ENCODE results near the gene PRIM1. TPM values are rescaled to one million over a fixed set of nuclear protein-coding genes. Genes with fewer than 3 reads are reported as not detected.
"Not testable (repeated sequence)": the region's sequence is repeated elsewhere in the genome, so short reads cannot be mapped to it uniquely, and the experiment has no call there.

The PRIM1 gene
- total RNA-seq, 2 donors from 2014 or later: 6.5 to 18.6 TPM

DNA sequence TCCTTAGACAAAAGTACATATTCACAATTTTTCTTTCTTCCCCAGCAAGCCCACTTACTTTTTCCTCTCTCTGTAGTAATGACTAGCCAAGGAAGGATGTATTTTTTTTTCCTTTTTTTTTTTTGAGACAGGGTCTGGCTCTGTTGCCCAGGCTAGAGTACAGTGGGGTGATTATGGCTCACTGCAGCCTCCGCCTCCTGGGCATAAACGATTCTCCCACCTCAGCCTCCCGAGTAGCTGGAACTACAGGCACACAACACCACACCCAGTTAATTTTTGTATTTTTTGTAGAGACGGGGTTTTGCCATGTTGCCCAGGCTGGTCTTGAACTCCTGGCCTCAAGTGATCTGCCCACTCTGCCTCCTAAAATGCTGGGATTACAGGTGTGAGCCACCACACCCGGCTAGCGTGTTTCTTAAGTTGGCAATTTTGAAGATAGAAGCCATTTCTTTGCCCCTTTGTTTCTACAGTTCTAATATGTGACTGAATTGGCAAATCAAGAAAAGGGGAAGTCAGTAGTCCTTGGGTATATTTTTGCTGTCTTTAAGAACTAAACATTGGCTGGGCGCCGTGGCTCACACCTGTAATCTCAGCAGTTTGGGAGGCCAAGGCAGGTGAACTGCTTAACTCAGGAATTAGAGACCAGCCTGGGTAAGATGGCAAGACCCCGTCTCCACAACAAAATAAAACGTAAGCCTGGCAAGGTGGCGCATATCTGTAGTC lies 23.8 kb downstream of the PRIM1 start:
- H3K36me3 ChIP-seq: peaks cover 6% of the 10 kb centered on the region
- no peak overlapping the region for H3K27ac ChIP-seq
- no peak for DNase-seq
- intact Hi-C loops (cut with DNase I): loop anchor here (10.0 kb wide), 1 partner anchor 83 kb away; the partner anchor contains the start of gene ATP5F1B
- no peak overlapping the region for H3K9ac ChIP-seq (ENCODE audit: low read depth in 2 of 2, low read length in 2 of 2)
- H3K27me3 ChIP-seq: no peaks in the 10 kb centered on the region
- no peaks in the 10 kb centered on the region for H3K4me1 ChIP-seq
- TF ChIP-seq, protein P1, sequence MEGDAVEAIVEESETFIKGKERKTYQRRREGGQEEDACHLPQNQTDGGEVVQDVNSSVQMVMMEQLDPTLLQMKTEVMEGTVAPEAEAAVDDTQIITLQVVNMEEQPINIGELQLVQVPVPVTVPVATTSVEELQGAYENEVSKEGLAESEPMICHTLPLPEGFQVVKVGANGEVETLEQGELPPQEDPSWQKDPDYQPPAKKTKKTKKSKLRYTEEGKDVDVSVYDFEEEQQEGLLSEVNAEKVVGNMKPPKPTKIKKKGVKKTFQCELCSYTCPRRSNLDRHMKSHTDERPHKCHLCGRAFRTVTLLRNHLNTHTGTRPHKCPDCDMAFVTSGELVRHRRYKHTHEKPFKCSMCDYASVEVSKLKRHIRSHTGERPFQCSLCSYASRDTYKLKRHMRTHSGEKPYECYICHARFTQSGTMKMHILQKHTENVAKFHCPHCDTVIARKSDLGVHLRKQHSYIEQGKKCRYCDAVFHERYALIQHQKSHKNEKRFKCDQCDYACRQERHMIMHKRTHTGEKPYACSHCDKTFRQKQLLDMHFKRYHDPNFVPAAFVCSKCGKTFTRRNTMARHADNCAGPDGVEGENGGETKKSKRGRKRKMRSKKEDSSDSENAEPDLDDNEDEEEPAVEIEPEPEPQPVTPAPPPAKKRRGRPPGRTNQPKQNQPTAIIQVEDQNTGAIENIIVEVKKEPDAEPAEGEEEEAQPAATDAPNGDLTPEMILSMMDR (IDR thresholded peaks at IDR 0.05): no peak
- H3K9me3 ChIP-seq: no peaks in the 10 kb centered on the region
- H3K4me3 ChIP-seq: no peak overlapping the region

DNA sequence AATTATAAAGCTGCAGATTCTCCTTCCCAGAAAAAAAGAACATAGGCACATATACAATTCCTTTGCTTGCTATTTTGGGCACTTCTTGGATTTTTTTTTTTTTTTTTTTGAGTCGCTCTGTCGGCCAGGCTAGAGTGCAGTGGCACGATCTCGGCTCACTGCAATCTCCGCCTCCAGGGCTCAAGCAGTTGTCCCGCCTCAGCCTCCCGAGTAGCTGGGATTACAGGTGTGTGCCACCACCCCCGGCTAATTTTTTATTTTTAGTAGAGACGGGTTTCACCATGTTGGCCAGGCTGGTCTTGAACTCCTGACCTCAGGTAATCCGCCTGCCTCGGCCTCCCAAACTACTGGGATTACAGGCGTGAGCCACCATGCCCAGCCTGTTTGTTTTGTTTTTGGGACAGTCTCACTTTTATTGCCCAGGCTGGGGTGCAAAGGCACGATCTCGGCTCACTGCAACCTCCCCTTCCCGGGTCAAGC lies 25.9 kb downstream of the PRIM1 start:
- not testable (repeated sequence) for H3K4me3 ChIP-seq, H3K9me3 ChIP-seq, H3K27me3 ChIP-seq, DNase-seq, H3K36me3 ChIP-seq
- H3K9ac ChIP-seq (ENCODE audit: low read depth in 2 of 2, low read length in 2 of 2): peak overlapping the region in 1 of 2 donors; percentile 8
- H3K27ac ChIP-seq: peak overlapping the region; percentile 90
- intact Hi-C loops (cut with DNase I): loop anchor here (10.0 kb wide), 1 partner anchor 81 kb away; the partner anchor contains the start of gene ATP5F1B
- peaks cover 12% of the 10 kb centered on the region for H3K4me1 ChIP-seq

DNA sequence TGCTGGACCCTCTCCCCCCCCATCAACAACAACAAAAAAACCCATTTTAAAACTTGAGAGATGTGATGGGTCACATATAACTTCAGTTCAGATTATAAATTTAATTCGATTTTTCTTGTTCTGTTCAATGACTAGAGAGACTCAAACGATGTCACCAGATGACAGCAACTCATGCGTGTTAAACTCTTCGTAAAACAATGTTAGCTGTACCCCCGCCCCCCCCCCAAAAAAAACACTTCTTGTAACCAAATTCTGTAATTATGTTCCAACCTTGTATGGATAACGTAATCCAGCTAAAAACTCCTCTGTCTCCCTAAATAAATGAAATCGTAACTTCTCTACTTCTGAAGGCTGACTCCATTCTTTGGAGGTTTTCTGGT lies 26.4 kb downstream of the PRIM1 start:
- H3K4me3 ChIP-seq: peak overlapping the region; percentile 86

DNA sequence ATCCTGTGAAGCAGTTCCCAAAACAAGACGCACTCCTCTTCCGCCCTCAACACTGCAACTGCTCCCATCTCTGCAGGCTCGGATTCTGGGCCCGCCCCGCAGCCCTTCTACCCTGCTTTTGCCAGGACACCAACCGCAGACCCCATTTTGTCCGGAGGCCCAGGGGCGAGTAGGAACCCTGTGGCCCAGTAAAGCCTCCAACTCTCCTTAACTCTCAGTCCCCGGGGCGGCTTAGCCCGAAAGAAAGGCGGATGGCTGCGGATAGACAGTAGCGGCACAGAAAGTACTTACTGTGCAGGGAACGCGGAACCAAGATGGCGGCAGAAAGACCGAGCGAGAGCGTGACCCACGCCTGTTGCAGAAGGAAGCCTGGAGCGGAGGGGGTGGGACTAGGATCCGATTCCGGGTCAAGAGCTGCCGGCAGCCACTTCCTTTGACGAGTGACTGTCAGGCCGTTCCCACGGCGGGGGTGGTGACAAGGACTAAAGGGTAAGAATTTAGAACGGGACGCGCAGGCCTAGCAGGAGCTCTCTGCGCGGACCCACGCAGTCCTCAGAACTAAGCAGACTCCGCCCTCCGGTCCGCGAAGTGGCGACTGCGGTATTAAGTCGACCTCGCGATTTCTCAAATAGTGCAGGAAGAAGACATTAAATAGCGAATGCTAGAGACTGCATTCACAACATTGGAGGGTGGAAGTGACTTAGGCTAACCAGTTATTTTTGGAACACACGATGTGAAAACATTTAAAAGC lies 27.0 kb downstream of the PRIM1 start, which contains the start of gene NACA:
NACA (minus strand) TSS at position 328 of the 751 bp plus-strand sequence. CDS start 778 bp downstream, outside the sequence.
- H3K9me3 ChIP-seq: no peaks in the 10 kb centered on the region
- H3K27ac ChIP-seq: peak within 1 kb of the TSS; percentile 90
- peaks cover 1% of the 10 kb centered on the region for H3K36me3 ChIP-seq
- peak; percentile 99 for DNase-seq
- peak within 1 kb of the TSS; percentile 86 for H3K4me3 ChIP-seq
- TF ChIP-seq, protein P1 (IDR thresholded peaks at IDR 0.05): no peak
- no peaks in the 10 kb centered on the region for H3K27me3 ChIP-seq
- intact Hi-C loops (cut with DNase I): loop anchor here (5.0 to 10.0 kb wide), 2 partner anchors 38 to 80 kb away; partner anchors contain the start of genes ATP5F1B and PTGES3
- H3K4me1 ChIP-seq: peaks cover 13% of the 10 kb centered on the region
- H3K9ac ChIP-seq (ENCODE audit: low read depth in 2 of 2, low read length in 2 of 2): peak within 1 kb of the TSS; percentile 83 to 100

More for the DNA sequence above, 26.4 kb downstream of the PRIM1 start:
- Histone ChIP-seq H3K36me3 (no peaks in the 10 kb centered on the region), H3K9ac (ENCODE audit: low read depth in 2 of 2, low read length in 2 of 2) (peak overlapping the region; percentile 8 to 100), H3K4me1 (peaks cover 13% of the 10 kb centered on the region), H3K27me3 (no peaks in the 10 kb centered on the region), H3K27ac (peak overlapping the region; percentile 90), H3K9me3 (no peaks in the 10 kb centered on the region)
- TF ChIP-seq, protein P1 (IDR thresholded peaks at IDR 0.05): no peak
- DNase-seq: no peak
- intact Hi-C loops (cut with DNase I): loop anchor here (10.0 kb wide), 1 partner anchor 81 kb away; the partner anchor contains the start of gene ATP5F1B

DNA sequence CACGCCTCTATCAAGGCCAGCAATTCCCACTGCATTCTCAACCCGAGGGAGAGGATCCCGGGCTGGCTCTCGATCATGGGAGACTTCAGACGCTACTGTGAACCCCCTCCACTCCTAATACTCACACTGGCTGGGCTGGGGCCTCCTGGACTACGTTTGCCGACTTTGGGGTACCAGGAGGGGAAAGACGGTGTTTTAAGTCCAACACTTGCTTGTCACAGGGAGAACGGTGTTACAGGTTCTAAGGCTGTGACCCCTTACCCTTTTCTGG lies 27.5 kb downstream of the PRIM1 start:
- peak overlapping the region; percentile 83 to 100 for H3K9ac ChIP-seq (ENCODE audit: low read depth in 2 of 2, low read length in 2 of 2)
- H3K27me3 ChIP-seq: no peaks in the 10 kb centered on the region
- peaks cover 13% of the 10 kb centered on the region for H3K4me1 ChIP-seq
- peak overlapping the region; percentile 86 for H3K4me3 ChIP-seq
- intact Hi-C loops (cut with DNase I): loop anchor here (5.0 to 10.0 kb wide), 2 partner anchors 37 to 80 kb away; partner anchors contain the start of genes ATP5F1B and PTGES3
- DNase-seq: peak; percentile 34
- H3K27ac ChIP-seq: peak overlapping the region; percentile 90
- H3K36me3 ChIP-seq: peaks cover 5% of the 10 kb centered on the region
- TF ChIP-seq, protein P1 (IDR thresholded peaks at IDR 0.05): no peak
- no peaks in the 10 kb centered on the region for H3K9me3 ChIP-seq
